ENCODE measurements around the gene RHCE. TPM values are rescaled to one million over a fixed set of nuclear protein-coding genes. Genes with fewer than 3 reads are reported as not detected.

RHCE gene
- total RNA-seq, 4 donors from 2014 or later: 0.17 TPM; not detected in 3

DNA sequence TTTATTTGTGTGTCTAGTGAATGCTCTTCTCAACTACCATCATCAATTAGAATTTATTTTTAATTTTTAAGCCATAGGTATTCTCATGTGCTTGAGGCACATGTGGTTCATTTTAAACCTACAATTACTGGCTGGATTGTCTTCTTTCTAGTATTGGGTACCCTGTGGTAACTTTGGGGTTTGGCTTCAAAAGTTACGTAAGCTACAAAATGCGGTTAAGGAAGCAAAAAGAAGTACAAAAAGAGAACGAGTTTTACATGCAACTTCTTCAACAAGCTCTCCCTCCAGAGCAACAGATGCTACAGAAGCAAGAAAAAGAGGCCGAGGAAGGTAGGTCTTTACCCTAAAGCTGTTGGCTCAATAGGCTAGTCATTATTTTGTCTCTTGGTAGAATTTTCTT, 35.9 kb upstream of the RHCE start:
- Histone ChIP-seq H3K4me1 (peaks cover 0 to 13% (median 9%) of the 10 kb centered on the region in 4 donors), H3K36me3 (peaks cover 10 to 69% (median 38%) of the 10 kb centered on the region in 4 donors), H3K27me3 (no peaks in the 10 kb centered on the region), H3K9me3 (no peaks in the 10 kb centered on the region), H3K4me3 (no peak overlapping the region), H3K27ac (replicated peaks in 1 of 4) (no peak overlapping the region)
- intact Hi-C loops (cut with DNase I): no loop called here
- TF ChIP-seq EP300 (IDR thresholded peaks at IDR 0.05): no peak
- no peak for TF ChIP-seq POLR2A (IDR thresholded peaks at IDR 0.05; ENCODE audit: low read depth)
- TF ChIP-seq, protein P1, sequence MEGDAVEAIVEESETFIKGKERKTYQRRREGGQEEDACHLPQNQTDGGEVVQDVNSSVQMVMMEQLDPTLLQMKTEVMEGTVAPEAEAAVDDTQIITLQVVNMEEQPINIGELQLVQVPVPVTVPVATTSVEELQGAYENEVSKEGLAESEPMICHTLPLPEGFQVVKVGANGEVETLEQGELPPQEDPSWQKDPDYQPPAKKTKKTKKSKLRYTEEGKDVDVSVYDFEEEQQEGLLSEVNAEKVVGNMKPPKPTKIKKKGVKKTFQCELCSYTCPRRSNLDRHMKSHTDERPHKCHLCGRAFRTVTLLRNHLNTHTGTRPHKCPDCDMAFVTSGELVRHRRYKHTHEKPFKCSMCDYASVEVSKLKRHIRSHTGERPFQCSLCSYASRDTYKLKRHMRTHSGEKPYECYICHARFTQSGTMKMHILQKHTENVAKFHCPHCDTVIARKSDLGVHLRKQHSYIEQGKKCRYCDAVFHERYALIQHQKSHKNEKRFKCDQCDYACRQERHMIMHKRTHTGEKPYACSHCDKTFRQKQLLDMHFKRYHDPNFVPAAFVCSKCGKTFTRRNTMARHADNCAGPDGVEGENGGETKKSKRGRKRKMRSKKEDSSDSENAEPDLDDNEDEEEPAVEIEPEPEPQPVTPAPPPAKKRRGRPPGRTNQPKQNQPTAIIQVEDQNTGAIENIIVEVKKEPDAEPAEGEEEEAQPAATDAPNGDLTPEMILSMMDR (IDR thresholded peaks at IDR 0.05): no peak
- TF ChIP-seq POLR2AphosphoS5 (IDR thresholded peaks at IDR 0.05): no peak
- WGBS: 87% methylated on average over 4 of the region's 4 CpGs
- DNase-seq (ENCODE audit: extremely low spot score): no peak

DNA sequence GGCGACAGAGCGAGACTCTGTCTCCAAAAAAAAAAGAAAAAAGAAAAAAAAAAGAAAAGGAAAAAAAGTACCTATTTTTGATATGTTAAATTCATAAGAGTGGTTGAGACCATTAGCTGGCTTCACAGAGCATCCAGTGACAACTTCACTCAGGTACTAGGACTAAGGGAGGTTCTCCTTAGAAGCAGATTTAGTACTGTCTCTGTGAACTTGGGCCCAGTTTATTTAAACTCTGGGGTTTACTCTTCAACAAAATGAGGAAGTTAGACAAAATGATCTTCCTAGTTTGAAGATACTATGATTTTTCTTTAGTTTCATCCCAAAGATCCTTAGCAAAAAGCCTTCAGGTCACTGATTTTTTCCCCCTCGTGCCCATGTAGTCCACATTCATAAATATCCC, 31.3 kb upstream of the RHCE start:
- no peak for DNase-seq (ENCODE audit: extremely low spot score)
- 88% methylated on average over 3 of the region's 3 CpGs for WGBS
- Histone ChIP-seq H3K4me3 (no peak overlapping the region), H3K9me3 (no peaks in the 10 kb centered on the region), H3K27me3 (no peaks in the 10 kb centered on the region), H3K27ac (replicated peaks in 1 of 4) (no peak overlapping the region), H3K4me1 (peaks cover 0 to 3% (median 0%) of the 10 kb centered on the region in 4 donors), H3K36me3 (peaks cover 10 to 66% (median 35%) of the 10 kb centered on the region in 4 donors)
- intact Hi-C loops (cut with DNase I): no loop called here
- TF ChIP-seq POLR2AphosphoS5 (IDR thresholded peaks at IDR 0.05): no peak
- no peak for TF ChIP-seq EP300 (IDR thresholded peaks at IDR 0.05)
- TF ChIP-seq, protein P1 (IDR thresholded peaks at IDR 0.05): no peak
- no peak for TF ChIP-seq POLR2A (IDR thresholded peaks at IDR 0.05; ENCODE audit: low read depth)

DNA sequence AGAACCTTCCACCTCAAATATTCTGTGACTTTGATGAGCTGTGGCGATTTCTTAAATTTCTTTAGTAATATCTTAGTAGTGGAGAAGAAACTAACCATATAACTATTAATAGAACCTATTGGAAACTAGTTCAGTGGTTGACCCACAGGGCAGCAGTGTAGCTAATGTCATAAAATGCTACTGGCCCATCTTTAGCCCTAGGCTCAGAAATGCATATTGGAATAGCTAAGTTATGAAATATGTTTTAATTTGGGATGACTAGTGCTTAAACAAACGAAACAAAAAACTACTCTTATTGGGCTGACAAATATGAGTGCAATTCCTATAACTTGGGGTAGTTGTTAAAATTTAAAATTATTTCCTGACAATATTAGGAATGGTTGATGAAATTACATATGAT, 30.3 kb upstream of the RHCE start:
- intact Hi-C loops (cut with DNase I): no loop called here
- Histone ChIP-seq H3K27ac (replicated peaks in 1 of 4) (no peak overlapping the region), H3K27me3 (no peaks in the 10 kb centered on the region), H3K36me3 (peaks cover 5 to 57% (median 29%) of the 10 kb centered on the region in 4 donors), H3K4me3 (no peak overlapping the region), H3K9me3 (no peaks in the 10 kb centered on the region), H3K4me1 (peaks cover 3 to 10% (median 5%) of the 10 kb centered on the region in 4 donors)
- DNase-seq (ENCODE audit: extremely low spot score): no peak
- WGBS: 94% methylated on average over 2 of the region's 2 CpGs
- TF ChIP-seq EP300 (IDR thresholded peaks at IDR 0.05) (no peak), POLR2AphosphoS5 (IDR thresholded peaks at IDR 0.05) (no peak), POLR2A (IDR thresholded peaks at IDR 0.05; ENCODE audit: low read depth) (no peak)
- TF ChIP-seq, protein P1 (IDR thresholded peaks at IDR 0.05): no peak

DNA sequence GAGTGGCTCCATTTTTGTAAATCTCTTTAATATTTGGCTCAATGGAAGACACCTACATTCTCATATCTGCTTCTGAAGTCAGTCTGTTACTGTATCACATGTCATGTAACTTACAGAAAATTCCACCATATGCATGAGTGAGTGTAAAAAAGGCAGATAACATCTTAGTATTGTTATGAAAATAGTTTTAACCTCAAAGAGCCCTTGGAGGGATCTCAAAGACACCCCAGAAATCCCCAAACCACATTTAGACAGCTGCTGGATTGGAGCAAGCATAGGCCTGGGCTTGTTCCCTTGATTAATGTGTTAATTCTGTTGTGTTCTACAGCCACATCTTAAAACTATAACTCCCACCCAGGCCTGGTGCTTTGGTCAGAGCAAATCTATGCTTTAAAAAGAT, 26.9 kb upstream of the RHCE start:
- peaks cover 0 to 35% (median 18%) of the 10 kb centered on the region in 4 donors for H3K36me3 ChIP-seq

More for the DNA sequence above, 26.9 kb upstream of the RHCE start:
- DNase-seq (ENCODE audit: extremely low spot score): no peak
- Histone ChIP-seq H3K4me3 (no peak overlapping the region), H3K9me3 (no peaks in the 10 kb centered on the region), H3K4me1 (peaks cover 5 to 29% (median 22%) of the 10 kb centered on the region in 4 donors), H3K27me3 (no peaks in the 10 kb centered on the region), H3K27ac (replicated peaks in 1 of 4) (no peak overlapping the region)
- no peak for TF ChIP-seq POLR2A (IDR thresholded peaks at IDR 0.05; ENCODE audit: low read depth)
- TF ChIP-seq EP300 (IDR thresholded peaks at IDR 0.05): no peak
- TF ChIP-seq POLR2AphosphoS5 (IDR thresholded peaks at IDR 0.05): no peak
- TF ChIP-seq, protein P1 (IDR thresholded peaks at IDR 0.05): no peak
- intact Hi-C loops (cut with DNase I): no loop called here
